ENCODE measurements around the gene DHX8. TPM values are rescaled to one million over a fixed set of nuclear protein-coding genes. Genes with fewer than 3 reads are reported as not detected.

The DHX8 gene
- polyA plus RNA-seq, 3 donors: 38.4 to 43.1 (median 42.1) TPM

DNA sequence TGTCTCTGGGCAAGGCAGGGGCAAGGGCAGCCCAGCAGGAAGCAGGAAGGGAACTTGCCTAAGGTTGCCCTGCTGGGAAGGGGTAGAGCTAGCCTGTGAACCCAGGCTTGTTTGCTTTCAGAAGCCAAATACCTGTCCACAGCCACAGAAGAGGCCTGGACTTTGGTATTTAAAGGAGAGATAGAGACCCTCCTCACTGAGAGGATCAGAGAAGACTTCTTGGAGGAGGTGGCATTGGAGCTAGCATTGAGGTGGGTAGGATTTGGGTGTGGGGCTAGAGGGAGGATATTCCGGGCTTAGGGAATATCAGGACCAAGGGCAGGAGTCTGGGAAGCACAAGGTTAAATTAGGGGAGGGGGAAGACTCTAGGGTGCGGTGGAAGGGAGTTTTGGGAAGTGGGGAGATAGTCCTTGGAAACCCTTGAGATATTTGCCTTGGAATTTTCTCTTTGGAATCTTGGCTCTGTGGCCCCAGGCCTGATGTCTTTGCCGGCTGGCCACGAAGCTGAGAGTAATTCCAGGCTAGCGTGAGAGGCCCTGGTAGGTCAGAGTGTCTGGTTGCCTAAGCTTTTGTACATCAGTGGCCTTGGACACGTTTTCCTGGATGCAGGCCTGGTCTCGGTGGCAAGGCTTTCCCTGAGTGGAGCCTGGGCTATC is 75.5 kb downstream of the DHX8 start:
- DNase-seq (ENCODE audit: extremely low read depth in 1 of 11, low read depth in 9 of 11, low spot score in 4 of 11): no peak

DNA sequence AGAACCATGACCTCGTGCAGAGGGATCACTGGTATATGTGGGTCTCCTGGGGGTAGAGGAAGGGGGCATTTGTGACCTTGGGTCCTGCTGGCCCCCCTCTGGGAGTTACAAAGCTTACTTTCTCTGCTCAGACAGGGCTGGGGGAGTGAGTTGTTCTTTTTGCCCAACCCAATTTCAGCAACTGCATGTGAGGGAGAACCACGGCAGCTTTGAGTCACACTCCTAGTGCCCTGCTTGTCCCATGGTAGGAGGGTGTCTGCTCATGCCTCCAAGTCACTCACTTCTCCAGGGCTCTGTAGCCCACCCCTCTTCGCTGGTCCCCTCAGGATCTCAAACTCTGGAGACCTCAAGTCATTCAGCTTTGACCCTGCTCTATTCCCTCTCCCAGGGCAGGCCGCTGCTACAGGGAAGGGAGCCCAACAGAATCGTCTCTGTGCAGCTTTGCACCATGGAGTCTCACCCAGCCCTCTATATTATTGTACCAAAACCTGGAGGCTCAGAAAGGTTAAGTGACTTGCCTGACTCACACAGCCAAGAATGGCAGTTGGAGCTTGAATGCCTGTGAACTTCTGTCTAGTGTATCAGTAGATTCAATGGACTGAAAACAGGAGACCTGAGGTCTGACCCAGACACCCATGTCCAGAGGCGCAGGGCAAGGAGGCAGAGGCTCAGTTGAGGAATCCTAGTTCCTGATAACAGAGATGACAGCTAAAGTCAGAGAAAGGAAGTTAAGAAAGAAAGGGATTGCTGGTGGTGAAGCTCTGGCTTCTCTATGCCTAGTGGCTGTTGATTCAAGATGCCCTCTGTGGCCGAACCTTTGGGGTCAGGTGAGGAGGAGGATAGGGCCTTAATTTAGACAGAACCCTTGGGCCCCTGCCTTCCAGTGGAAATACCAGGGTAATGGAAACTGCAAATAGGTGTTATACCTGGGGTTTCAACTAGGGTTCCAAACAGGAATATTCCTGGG is 77.0 kb downstream of the DHX8 start:
- DNase-seq (ENCODE audit: extremely low read depth in 1 of 11, low read depth in 9 of 11, low spot score in 4 of 11): no peak

DNA sequence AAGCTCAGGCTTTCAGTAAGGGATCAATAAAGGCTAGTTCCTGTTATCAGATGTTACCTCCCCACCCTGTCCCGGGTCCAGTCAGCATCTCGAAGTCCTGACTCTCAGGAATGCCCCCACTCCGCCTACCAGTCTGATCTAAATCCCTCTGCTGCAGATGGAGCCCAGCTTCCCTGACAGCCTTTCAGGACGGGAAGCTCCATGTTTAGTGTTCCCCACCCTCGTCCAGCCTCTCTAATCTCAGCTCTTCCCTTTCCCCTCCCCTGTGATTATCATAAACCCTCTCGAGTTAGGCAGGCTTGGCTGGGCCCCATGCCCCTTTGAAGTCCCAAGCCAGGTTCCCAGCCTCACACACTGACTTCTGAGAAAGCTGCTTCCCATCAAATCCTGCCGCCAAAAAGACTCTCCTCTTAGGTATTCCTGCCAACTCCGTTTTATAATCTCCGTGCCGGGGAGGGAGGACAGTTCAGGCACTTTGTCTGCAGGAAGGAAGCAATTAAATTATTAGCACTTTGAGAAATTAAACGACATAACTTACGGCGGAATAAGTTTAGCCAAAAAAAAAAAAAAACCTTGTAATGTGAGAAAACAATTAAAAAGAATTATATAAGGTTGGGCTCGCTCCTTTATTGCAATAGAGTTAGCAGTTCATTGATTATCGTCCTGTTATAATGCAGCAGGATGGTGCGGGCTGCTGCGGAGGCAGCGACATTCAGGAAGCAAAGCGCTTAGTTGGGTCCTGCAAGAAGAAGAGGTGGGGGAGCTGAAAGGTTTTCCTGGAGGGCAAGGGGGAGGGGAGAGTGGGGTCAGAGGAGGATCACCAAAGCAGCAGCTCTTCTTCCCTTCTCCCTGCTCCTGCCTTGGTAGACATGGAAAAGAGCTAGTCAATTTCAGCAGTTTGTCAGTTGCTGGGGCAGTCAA is 79.2 kb downstream of the DHX8 start:
- no peak for DNase-seq (ENCODE audit: extremely low read depth in 1 of 11, low read depth in 9 of 11, low spot score in 4 of 11)

DNA sequence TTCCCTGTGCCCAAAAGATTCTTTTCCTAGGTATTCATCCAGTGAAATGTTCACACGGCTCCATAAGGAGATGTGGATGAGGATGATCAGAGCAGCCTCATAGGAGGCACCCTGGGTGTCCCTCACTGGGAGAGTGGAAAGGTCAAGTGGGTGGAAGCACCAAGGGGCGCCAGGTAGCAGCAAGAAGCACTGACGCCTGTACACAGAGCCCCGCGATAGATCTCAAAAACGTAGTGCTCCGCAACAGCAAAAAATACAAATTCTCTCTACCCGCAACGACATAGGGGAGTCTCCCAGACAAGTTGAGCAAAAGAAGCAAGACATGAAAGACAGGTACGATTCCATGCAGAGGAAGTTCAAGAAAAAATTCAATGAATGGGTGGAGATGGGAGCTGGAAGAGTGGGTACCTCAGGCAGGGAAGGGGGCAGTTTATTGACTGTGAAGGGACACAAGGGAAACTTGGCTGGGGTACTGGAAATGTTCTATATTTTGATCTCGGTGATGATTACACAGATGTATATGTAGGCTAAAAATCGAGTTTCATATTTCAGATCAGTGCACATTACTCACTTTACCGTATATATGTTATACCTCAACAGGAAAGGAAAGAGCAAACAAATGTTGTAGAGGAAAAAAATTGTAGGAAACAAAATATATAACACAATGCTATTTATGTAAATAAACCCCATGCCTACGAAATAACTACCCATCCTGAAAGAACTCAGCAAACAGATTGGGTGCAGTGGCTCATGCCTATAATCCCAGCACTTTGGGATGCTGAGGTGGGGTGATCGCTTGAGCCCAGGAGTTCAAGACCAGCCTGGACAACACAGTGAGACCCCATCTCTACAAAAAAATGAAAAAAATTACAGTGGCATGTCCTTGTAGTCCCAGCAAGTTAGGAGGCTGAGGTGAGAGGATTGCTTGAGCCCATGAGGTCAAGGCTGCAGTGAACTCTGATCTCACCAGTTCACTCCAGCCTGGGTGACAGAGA is 80.1 kb downstream of the DHX8 start:
- no peak for DNase-seq (ENCODE audit: extremely low read depth in 1 of 11, low read depth in 9 of 11, low spot score in 4 of 11)

DNA sequence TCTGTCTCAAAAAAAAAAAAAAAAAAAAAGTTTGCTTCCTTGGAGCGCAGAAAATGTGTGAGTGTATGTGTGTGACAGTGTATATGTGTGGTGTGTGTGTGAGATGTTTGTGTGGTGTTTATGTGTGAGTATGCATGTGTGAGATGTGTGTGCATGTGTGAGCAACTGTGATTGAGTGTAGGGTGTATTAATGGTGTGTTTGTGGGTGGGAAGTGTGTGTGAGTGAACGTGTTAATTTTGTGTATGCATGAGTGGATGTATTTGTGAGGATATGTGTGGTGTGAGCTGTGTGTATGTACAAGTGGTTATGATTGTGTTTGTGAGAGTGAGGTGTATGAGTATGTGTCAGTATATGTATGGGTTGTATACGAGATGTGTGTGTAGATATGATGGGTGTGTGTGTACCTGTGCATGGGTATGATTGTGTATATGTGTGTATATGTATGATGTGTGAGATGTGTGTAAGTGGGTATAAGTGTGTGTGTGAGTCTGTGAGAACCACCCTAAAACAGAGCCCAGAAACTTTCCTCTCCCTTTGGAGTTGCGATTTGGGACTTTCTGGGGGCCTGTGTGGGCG is 84.8 kb downstream of the DHX8 start:
- DNase-seq (ENCODE audit: extremely low read depth in 1 of 11, low read depth in 9 of 11, low spot score in 4 of 11): no peak

DNA sequence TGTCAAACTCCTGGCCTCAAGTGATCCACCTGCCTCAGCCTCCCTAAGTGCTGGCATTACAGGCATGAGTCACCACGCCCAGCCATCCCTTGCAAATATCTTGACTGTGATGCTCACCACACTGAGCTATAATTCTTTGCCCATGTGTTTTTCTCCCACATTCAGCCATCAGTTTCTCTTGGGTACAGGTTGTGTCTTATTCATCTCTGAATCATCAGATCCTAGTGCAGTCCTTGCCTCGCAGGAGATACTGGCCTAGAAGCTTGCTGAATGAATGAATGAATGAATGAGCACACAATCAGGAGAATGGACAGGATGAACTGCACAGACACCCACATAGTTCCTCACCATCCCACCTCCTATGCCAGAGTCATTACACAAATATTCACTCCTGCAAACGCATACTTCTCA is 86.7 kb downstream of the DHX8 start:
- DNase-seq (ENCODE audit: extremely low read depth in 1 of 11, low read depth in 9 of 11, low spot score in 4 of 11): no peak

DNA sequence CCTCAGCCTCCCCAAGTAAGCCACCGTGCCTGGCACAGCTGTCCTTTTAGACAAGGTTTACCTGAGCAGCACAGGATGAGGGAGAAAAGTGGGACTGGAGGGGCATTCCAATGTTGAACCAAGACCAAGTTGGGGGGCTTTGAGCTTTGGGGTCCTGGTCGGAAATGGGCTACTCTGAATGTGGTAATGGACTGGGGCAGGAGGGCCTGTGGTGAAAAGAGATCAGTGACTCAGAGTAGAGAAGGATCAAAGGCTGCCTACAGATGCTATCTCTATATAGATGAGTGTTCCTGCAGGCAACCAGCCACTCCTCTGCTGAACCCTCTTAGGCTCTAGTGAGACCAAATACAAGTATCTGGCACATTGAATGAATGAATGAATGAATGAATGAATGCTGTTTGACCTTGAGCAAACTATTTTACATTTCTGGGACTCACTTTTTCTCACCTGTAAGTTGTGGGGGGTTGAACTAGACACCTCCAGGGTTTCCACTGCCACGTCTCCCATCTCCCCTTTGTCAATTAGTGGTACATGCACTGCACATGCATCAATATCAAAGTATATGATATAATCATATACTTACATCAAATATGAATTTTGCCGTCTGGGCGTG is 88.7 kb downstream of the DHX8 start:
- no peak for DNase-seq (ENCODE audit: extremely low read depth in 1 of 11, low read depth in 9 of 11, low spot score in 4 of 11)

DNA sequence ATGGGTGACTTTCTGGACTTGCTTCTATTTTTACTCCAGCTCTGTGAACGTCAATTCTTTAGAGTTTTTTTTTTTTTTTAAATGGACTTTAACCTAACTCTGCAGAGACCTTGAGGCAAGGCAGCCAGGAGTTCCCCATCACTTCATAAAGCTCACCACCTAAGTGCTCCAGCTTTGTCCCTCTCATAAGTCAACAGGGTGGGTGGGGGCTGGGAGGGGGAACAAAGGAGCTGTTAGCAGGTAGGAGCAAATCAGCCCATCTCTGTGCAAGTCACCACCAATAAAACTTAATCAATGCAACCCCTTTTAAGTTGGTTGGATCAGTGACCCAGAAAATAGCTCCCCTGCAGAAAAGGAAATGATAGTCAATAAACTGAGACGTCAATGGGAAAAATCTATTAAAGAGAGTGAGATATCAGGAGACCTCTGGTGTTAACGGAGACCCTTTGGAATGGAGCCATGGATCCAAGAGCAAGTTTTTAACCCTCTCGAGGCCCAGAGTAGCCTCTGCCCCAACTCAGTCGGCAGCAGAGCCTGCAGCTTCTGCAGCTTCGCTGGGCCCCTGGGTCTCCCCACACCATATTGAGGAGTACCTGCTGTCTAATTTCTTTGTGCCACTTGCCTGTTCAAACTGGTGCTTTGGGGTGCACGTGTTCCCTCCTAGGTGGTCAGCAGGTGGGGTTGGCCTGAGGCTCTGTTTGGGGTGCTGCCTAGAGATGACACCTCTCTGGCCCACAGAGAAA is 90.0 kb downstream of the DHX8 start:
- DNase-seq (ENCODE audit: extremely low read depth in 1 of 11, low read depth in 9 of 11, low spot score in 4 of 11): no peak

DNA sequence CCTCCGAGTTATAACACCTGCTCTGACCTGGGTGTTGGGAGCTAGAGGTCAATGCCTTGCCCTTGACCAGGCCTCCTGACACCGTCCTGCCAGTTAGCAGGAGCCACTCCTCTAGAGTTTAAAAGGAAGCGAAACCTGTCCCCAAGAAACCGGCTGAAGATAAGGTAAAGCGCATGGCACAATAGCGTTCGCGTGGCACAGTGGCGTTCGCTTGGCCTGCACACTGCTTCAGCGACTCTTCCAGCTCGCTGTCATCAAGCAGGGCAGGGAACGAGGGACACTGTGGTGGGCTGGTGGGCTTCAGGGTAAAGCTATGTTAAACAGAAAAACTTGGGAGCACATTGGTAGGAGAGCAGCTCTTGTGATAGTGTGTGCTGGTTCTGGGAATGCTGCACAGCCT is 90.6 kb downstream of the DHX8 start:
- no peak for DNase-seq (ENCODE audit: extremely low read depth in 1 of 11, low read depth in 9 of 11, low spot score in 4 of 11)

DNA sequence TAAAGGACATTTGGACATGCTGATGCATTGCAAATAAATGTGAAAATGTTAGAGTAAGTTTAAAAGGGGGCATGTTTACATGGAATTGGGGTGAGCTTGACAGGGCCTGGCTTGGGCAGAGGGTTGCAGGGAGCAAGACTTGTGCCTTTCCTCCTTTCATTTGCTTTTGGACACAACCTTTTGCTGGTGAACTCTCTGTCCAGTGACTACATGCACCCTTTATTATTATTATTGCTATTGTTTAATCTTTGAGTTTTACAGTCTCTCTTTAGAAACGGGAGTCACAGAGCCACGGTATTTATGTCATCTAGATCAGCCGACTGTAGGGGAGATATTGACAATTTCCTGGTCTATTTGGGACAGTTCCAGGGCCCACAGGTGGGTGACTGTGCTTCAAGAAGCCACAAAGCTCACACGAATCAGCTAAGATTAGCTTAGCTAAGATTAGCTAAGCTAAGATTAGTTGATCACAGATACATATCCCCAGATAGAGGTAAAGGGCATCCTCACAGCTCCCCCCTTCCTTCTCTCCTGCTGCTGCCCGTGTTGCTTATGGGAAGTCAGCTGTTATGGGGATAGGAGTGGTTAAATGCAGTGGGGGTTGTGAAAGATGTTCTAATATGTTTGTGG is 91.2 kb downstream of the DHX8 start:
- no peak for DNase-seq (ENCODE audit: extremely low read depth in 1 of 11, low read depth in 9 of 11, low spot score in 4 of 11)

Other genes starting within 250 kb of the DHX8 start
- gene RNU2-1, start 250.0 kb upstream of the DHX8 start, polyA plus RNA-seq (ENCODE audit: insufficient read length in 3 of 3): not detected
- gene ARL4D, start 85.0 kb upstream of the DHX8 start, polyA plus RNA-seq (ENCODE audit: insufficient read length in 3 of 3): 10 to 100 TPM in 2 of 3 donors, 1 to 10 TPM in 1; 8.8 to 11.0 (median 10.9) TPM
- 10 to 100 TPM; 34.3 to 45.7 (median 45.6) TPM for gene ETV4, start 62.4 kb downstream of the DHX8 start, polyA plus RNA-seq (ENCODE audit: insufficient read length in 3 of 3)
- 10 to 100 TPM; 14.3 to 20.1 (median 17.5) TPM for gene MEOX1, start 177.9 kb downstream of the DHX8 start, polyA plus RNA-seq (ENCODE audit: insufficient read length in 3 of 3)